HCT116 (cell line): ENCODE results near the gene POP4. TPM values are rescaled to one million over a fixed set of nuclear protein-coding genes. Genes with fewer than 3 reads are reported as not detected.

Experiments used
- ATAC-seq: fragments of 200-7000 bp; cut with Tn5 transposase; 2 replicates; pipeline ENCODE4 v1.9.1; 2020; ENCODE audit warnings: mild to moderate bottlenecking, moderate library complexity
- BruUV-seq: library from RNA; stranded (reverse); fragments of 400-500 nt; replicated peaks from 2 replicates; lab custom pipeline; 2021; lab: Mats Ljungman, UMichigan
- CTCF ChIA-PET: fragments of 300-600 bp; sonication (Branson Sonifier 250); formaldehyde crosslinking; loops from one replicate; lab custom pipeline; 2021; ENCODE audit warnings: antibody characterized with exemption; lab: Charles Lee
- POLR2A ChIA-PET: fragments of 300-600, 350-600 bp; sonication (Branson Sonifier 250); formaldehyde crosslinking; loops from one replicate; lab custom pipeline; 2021; ENCODE audit warnings: antibody characterized with exemption; lab: Charles Lee
- RAD21 ChIA-PET, 2 experiments: fragments of 300-600 bp; sonication (Branson Sonifier 250); formaldehyde crosslinking; loops; one replicate each; lab custom pipeline; 2023; ENCODE audit warnings: low total read pairs in 2 of 2; ENCODE audit not compliant: uncharacterized antibody in 2 of 2, unreplicated experiment in 2 of 2, low non-redundant PET in 1 of 2; lab: Charles Lee
- DNase-seq: peaks from one replicate; pipeline ENCODE4 v3.0.0-alpha.2; 2010; ENCODE audit warnings: low read depth, low spot score
- H2AFZ ChIP-seq: fragments of 200-600 bp; shearing (Covaris generic), sonication (generic); 2 replicates; pipeline ENCODE4 v1.6.1; 2017; ENCODE audit warnings: low read depth, mixed run types, mixed read lengths, antibody characterized with exemption, low read length; ENCODE audit not compliant: poor library complexity, severe bottlenecking
- H3K27ac ChIP-seq: 2 replicates; pipeline ENCODE4 v1.5.1; 2012; ENCODE audit warnings: low read depth, low read length
- H3K27me3 ChIP-seq: fragments of 200-600 bp; sonication (generic); 2 replicates; pipeline ENCODE4 v1.6.1; 2016; ENCODE audit warnings: mixed run types, low read length, mixed read lengths; ENCODE audit not compliant: insufficient read depth
- H3K36me3 ChIP-seq, 2 experiments: fragments of 200-500 bp in 1 of 2; fragments of 200-600 bp in 1 of 2; sonication (Bioruptor generic) in 1 of 2; sonication (generic) in 1 of 2; 2 replicates each; pipeline versions ENCODE4 v1.5.1 to v1.6.1; 2014 to 2016; ENCODE audit warnings: low read length in 2 of 2, inconsistent platforms in 1 of 2, mixed read lengths in 1 of 2, mixed run types in 1 of 2; ENCODE audit not compliant: insufficient read depth in 2 of 2, control insufficient read depth in 1 of 2
- H3K4me1 ChIP-seq, 2 experiments: fragments of 200-600 bp in 1 of 2; sonication (generic) in 1 of 2; 2 replicates each; pipeline versions ENCODE4 v1.5.1 to v1.6.1; 2012 to 2017; ENCODE audit warnings: low read length in 2 of 2, inconsistent platforms in 1 of 2, mild to moderate bottlenecking in 1 of 2, mixed read lengths in 1 of 2, mixed run types in 1 of 2, moderate library complexity in 1 of 2; ENCODE audit not compliant: insufficient read depth in 2 of 2, control insufficient read depth in 1 of 2
- H3K4me2 ChIP-seq: fragments of 200-600 bp; sonication (generic); 2 replicates; pipeline ENCODE4 v1.6.1; 2017; ENCODE audit warnings: mixed run types, low read length, mixed read lengths
- H3K4me3 ChIP-seq, 2 experiments: fragments of 200-600 bp in 1 of 2; sonication (generic) in 1 of 2; replicated peaks in 1 of 2; 2 replicates each; pipeline ENCODE4 v1.5.1; 2011 to 2016; ENCODE audit warnings: low read length in 2 of 2, control low read depth in 1 of 2, low read depth in 1 of 2, mild to moderate bottlenecking in 1 of 2, mixed read lengths in 1 of 2, mixed run types in 1 of 2
- H3K79me2 ChIP-seq: fragments of 200-600 bp; sonication (generic); 2 replicates; pipeline ENCODE4 v1.6.1; 2017; ENCODE audit warnings: mild to moderate bottlenecking, mixed run types, low read length, moderate library complexity, mixed read lengths; ENCODE audit not compliant: insufficient read depth
- H3K9ac ChIP-seq: fragments of 200-600 bp; sonication (generic); 2 replicates; pipeline ENCODE4 v1.6.1; 2016; ENCODE audit warnings: low read length, mixed read lengths
- H3K9me2 ChIP-seq: fragments of 200-600 bp; sonication (generic), shearing (Covaris generic); 2 replicates; pipeline ENCODE4 v1.6.1; 2017; ENCODE audit warnings: mixed run types, mild to moderate bottlenecking, moderate library complexity; ENCODE audit not compliant: insufficient read depth
- H3K9me3 ChIP-seq, 2 experiments: fragments of 200-500 bp in 1 of 2; fragments of 200-600 bp in 1 of 2; sonication (Bioruptor generic) in 1 of 2; sonication (generic) in 1 of 2; 2 replicates each; pipeline ENCODE4 v1.6.1; 2014 to 2017; ENCODE audit warnings: low read length in 2 of 2, mixed read lengths in 2 of 2, inconsistent platforms in 1 of 2, low read depth in 1 of 2, mild to moderate bottlenecking in 1 of 2, mixed run types in 1 of 2, moderate library complexity in 1 of 2; ENCODE audit not compliant: control insufficient read depth in 1 of 2, insufficient read depth in 1 of 2
- H4K20me1 ChIP-seq: fragments of 200-600 bp; sonication (generic), shearing (Covaris generic); 2 replicates; pipeline ENCODE4 v1.6.1; 2017; ENCODE audit warnings: mixed run types, mild to moderate bottlenecking, moderate library complexity; ENCODE audit not compliant: insufficient read depth
- ELF1 ChIP-seq: IDR thresholded peaks from 2 replicates; pipeline ENCODE4 v1.6.1; 2012; ENCODE audit warnings: low read depth, borderline replicate concordance
- EZH2 ChIP-seq: fragments of 200-600 bp; sonication (generic); IDR thresholded peaks from 2 replicates; pipeline ENCODE4 v1.6.1; 2017; ENCODE audit warnings: antibody characterized with exemption, mixed run types
- EZH2phosphoT487 ChIP-seq: fragments of 200-600 bp; IDR thresholded peaks from 2 replicates; pipeline ENCODE4 v1.6.1; 2018; ENCODE audit warnings: antibody characterized with exemption, borderline replicate concordance
- SIN3A ChIP-seq: IDR thresholded peaks from 2 replicates; pipeline ENCODE4 v1.6.1; 2012; ENCODE audit warnings: low read depth
- intact Hi-C: fragments of 100-400 bp; cut with micrococcal nuclease; formaldehyde crosslinking; loops from 2 replicates; pipeline ENCODE4 v1.10.0; 2022
- total RNA-seq: library from RNA; stranded (reverse); gene quantifications from one replicate; pipeline ENCODE4 v1.2.1, GENCODE V29; 2021; ENCODE audit not compliant: unreplicated experiment
- TF ChIP-seq, protein P1 (sequence below): IDR thresholded peaks from 2 replicates; pipeline ENCODE4 v1.6.1; 2011; ENCODE audit warnings: mild to moderate bottlenecking, low read length, moderate library complexity; ENCODE audit not compliant: insufficient replicate concordance; ENCODE audit errors: extremely low read depth
- TF ChIP-seq, protein P2 (sequence below): IDR thresholded peaks from 2 replicates; pipeline ENCODE4 v1.6.1; 2012; ENCODE audit warnings: low read depth

Gene POP4
- total RNA-seq, 1 experiment from 2014 or later, result 61.2 TPM

DNA sequence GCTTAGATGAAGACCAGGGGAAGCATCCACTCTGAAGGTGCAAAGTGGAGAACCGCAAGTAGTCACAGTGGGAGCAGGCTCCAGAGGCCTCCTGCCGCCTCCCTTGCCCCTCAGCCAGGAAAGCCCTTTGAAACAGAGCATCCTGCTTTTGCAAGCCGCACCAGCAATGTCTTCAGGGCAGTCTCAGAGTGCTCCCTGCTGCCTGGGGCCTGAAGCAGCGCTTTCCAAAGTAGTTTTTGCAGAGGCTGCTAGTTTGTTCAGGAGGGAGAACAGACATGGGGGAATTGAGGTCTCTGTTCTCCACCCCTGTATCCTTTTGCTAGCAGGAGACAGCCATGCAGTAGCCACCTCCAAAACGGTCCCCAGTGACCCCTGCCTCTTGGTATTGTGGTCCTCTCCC, 15.8 kb upstream of the POP4 start:
- H3K4me1 ChIP-seq, result no peaks in the 10 kb centered on the region

More for the DNA sequence above, 15.8 kb upstream of the POP4 start:
- no peak overlapping the region for H3K27ac ChIP-seq
- CTCF ChIA-PET, result no interaction called here
- no peak for ATAC-seq
- no peak overlapping the region for H3K9ac ChIP-seq
- H3K27me3 ChIP-seq, result peaks cover 55% of the 10 kb centered on the region
- H3K9me2 ChIP-seq, result no peaks in the 10 kb centered on the region
- DNase-seq, result no peak
- RAD21 ChIA-PET, result no interaction called here
- H3K4me3 ChIP-seq, result no peak overlapping the region
- intact Hi-C loops, result no loop called here
- H3K9me3 ChIP-seq, result peaks cover 0 to 4% of the 10 kb centered on the region in 2 experiments; a peak in 1 of 4 replicates
- TF ChIP-seq EZH2, result no peak
- TF ChIP-seq, protein P1, sequence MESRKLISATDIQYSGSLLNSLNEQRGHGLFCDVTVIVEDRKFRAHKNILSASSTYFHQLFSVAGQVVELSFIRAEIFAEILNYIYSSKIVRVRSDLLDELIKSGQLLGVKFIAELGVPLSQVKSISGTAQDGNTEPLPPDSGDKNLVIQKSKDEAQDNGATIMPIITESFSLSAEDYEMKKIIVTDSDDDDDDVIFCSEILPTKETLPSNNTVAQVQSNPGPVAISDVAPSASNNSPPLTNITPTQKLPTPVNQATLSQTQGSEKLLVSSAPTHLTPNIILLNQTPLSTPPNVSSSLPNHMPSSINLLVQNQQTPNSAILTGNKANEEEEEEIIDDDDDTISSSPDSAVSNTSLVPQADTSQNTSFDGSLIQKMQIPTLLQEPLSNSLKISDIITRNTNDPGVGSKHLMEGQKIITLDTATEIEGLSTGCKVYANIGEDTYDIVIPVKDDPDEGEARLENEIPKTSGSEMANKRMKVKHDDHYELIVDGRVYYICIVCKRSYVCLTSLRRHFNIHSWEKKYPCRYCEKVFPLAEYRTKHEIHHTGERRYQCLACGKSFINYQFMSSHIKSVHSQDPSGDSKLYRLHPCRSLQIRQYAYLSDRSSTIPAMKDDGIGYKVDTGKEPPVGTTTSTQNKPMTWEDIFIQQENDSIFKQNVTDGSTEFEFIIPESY, result no peak
- no peak for TF ChIP-seq EZH2phosphoT487
- no peak for TF ChIP-seq SIN3A
- no peak for TF ChIP-seq ELF1
- TF ChIP-seq, protein P2, sequence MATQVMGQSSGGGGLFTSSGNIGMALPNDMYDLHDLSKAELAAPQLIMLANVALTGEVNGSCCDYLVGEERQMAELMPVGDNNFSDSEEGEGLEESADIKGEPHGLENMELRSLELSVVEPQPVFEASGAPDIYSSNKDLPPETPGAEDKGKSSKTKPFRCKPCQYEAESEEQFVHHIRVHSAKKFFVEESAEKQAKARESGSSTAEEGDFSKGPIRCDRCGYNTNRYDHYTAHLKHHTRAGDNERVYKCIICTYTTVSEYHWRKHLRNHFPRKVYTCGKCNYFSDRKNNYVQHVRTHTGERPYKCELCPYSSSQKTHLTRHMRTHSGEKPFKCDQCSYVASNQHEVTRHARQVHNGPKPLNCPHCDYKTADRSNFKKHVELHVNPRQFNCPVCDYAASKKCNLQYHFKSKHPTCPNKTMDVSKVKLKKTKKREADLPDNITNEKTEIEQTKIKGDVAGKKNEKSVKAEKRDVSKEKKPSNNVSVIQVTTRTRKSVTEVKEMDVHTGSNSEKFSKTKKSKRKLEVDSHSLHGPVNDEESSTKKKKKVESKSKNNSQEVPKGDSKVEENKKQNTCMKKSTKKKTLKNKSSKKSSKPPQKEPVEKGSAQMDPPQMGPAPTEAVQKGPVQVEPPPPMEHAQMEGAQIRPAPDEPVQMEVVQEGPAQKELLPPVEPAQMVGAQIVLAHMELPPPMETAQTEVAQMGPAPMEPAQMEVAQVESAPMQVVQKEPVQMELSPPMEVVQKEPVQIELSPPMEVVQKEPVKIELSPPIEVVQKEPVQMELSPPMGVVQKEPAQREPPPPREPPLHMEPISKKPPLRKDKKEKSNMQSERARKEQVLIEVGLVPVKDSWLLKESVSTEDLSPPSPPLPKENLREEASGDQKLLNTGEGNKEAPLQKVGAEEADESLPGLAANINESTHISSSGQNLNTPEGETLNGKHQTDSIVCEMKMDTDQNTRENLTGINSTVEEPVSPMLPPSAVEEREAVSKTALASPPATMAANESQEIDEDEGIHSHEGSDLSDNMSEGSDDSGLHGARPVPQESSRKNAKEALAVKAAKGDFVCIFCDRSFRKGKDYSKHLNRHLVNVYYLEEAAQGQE, result no peak
- H3K36me3 ChIP-seq, result no peaks in the 10 kb centered on the region
- POLR2A ChIA-PET, result no interaction called here
- H3K79me2 ChIP-seq, result no peaks in the 10 kb centered on the region
- no peak overlapping the region for H3K4me2 ChIP-seq
- BruUV-seq, result no TSS peak
- H2AFZ ChIP-seq, result no peak overlapping the region
- no peaks in the 10 kb centered on the region for H4K20me1 ChIP-seq
